SKM-1 (cell line): ENCODE measurements around the gene PLPPR4.

Source experiments
- DNase-seq: peaks from one replicate; lab custom pipeline; 2025; ENCODE audit not compliant: unreplicated experiment; lab: John Stamatoyannopoulos, UW

PLPPR4 gene

DNA sequence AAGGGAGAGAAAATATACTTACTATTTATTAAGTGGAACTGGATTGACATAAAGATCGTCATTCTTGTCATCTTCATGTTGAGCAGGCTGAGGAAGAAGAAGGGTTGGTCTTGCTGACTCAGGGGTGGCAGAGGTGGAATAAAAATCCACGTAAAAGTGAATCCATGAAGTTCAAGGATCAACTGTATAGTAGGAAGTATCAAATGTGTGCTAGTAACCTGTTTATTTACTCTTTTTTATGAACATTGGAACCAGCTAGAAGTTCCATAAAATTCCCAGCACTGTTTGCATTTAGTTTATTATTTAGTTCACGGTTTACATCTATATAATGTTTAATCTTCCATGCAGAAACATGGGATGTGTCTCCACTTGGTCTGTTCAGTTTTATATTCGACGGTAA, 70.7 kb downstream of the PLPPR4 start:
- no peak for DNase-seq

GRCh38 chr1:99347041-99347684, 82.9 kb downstream of the PLPPR4 start:
- no peak for DNase-seq

- DNase-seq: no peak
Measured at GRCh38 chr1:99348397-99349132, 84.3 kb downstream of the PLPPR4 start.

DNA sequence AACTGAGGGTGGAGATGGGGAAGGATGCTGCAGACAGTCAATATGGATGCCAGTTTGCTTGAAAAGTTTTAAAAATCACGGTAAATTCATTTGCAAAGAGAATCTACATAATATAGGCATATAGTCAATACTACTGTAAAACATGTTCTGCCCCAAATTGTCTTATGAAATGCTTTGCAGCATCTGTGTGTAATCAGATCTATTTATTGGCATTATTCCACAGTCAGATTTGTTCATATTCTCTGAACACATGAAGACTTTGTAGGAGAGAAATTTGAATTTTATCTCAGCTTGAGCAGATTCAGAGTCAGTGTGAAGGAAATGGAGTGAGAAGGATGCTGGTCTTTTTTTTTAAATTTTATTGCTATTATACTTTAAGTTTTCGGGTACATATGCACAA, 88.5 kb downstream of the PLPPR4 start:
- no peak for DNase-seq

DNA sequence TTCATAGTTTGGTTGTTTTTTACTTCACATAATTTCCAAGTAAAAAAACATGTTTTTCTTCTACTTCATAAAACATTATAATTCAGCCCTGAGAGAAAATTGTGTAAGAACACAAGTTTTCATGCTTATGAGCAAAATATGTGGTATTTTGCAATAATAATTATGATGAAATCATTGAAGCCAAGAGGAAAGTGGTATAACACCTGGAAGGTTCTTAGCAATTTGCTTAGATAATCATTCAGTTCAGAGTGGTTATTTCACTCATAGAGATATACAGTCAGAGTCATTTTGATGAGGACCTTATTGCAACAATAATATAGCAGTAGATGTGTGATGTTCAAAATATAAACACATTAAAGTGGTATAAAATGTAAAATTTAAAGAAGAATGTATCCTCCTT, 94.5 kb downstream of the PLPPR4 start:
- DNase-seq: no peak
